Gastroesophageal sphincter (tissue), 3 donors: Measurements from ENCODE around the gene NBPF1.
"Not testable (repeated sequence)": the region's sequence is repeated elsewhere in the genome, so short reads cannot be mapped to it uniquely, and the experiment has no call there.

ENCODE experiments used
- CTCF ChIP-seq, 4 experiments: fragments of 200-600 bp in 2 of 4; fragments of 450-650 bp in 2 of 4; sonication (generic) in 1 of 4; IDR thresholded peaks; one replicate each; pipeline ENCODE4 v1.5.1; 2017 to 2019; ENCODE audit warnings: antibody characterized with exemption in 4 of 4, mild to moderate bottlenecking in 2 of 4, moderate library complexity in 2 of 4
- EP300 ChIP-seq: sonication (generic); formaldehyde crosslinking; IDR thresholded peaks from one replicate; pipeline ENCODE4 v1.6.1; 2017; ENCODE audit warnings: antibody characterized with exemption, mild to moderate bottlenecking
- POLR2A ChIP-seq, 2 donors: fragments of 450-650 bp; IDR thresholded peaks; one replicate each; pipeline ENCODE4 v1.6.1; 2017; ENCODE audit warnings: antibody characterized with exemption in 2 of 2, mild to moderate bottlenecking in 2 of 2, moderate library complexity in 1 of 2
- POLR2AphosphoS5 ChIP-seq: sonication (generic); formaldehyde crosslinking; IDR thresholded peaks from one replicate; pipeline ENCODE4 v1.6.1; 2017; ENCODE audit warnings: antibody characterized with exemption

- not testable (repeated sequence) for TF ChIP-seq POLR2AphosphoS5; CTCF (IDR thresholded peaks at IDR 0.05); EP300
- TF ChIP-seq POLR2A (IDR thresholded peaks at IDR 0.05) = peak in 1 of 2 donors; percentile 74
These were observed 99.0 kb downstream of the NBPF1 start, which contains the start of gene RNU1-1 for GRCh38 chr1:16514107-16515055.
